ENCODE measurements around the gene PPARA. TPM values are rescaled to one million over a fixed set of nuclear protein-coding genes. Genes with fewer than 3 reads are reported as not detected.

Gene PPARA
- total RNA-seq, 3 donors from 2014 or later (not counting 1 experiment from before 2014, with no cell fraction given) = 20.1 to 27.8 (median 27.0) TPM

- Mint-ChIP-seq H3K4me1 (no peaks in the 10 kb centered on the region), H3K27me3 (ENCODE audit: low read depth in 2 of 2) (no peaks in the 10 kb centered on the region), H3K36me3 (no peaks in the 10 kb centered on the region), H3K27ac (no peak overlapping the region), H3K4me3 (no peak overlapping the region), H3K9me3 (no peaks in the 10 kb centered on the region)
- intact Hi-C loops (cut with micrococcal nuclease) = loop anchor here (5.0 kb wide), 2 partner anchors 173 to 418 kb away; partner anchors contain the start of gene GTSE1
- H3K9me3 ChIP-seq (ENCODE audit: control insufficient read depth, insufficient read depth, low read length) = no peaks in the 10 kb centered on the region
- 90% methylated on average over 12 of the region's 12 CpGs for WGBS (ENCODE audit: insufficient coverage)
- TF ChIP-seq CTCF (IDR thresholded peaks at IDR 0.05) = no peak
- ATAC-seq (no peak), DNase-seq (no peak)
- no peak overlapping the region for H3K27ac ChIP-seq (ENCODE audit: low read length)
- H3K27me3 ChIP-seq (ENCODE audit: control insufficient read depth, insufficient read depth, low read length) = no peaks in the 10 kb centered on the region
- H3K4me1 ChIP-seq (ENCODE audit: control insufficient read depth, insufficient read depth, low read length) = peaks cover 22% of the 10 kb centered on the region
- no peak overlapping the region for H3K4me3 ChIP-seq (ENCODE audit: low read length)
- no peaks in the 10 kb centered on the region for H3K36me3 ChIP-seq (ENCODE audit: control insufficient read depth, insufficient read depth, low read length)
These were observed 25.8 kb upstream of the PPARA start for GRCh38 chr22:46124383-46125144.

DNA sequence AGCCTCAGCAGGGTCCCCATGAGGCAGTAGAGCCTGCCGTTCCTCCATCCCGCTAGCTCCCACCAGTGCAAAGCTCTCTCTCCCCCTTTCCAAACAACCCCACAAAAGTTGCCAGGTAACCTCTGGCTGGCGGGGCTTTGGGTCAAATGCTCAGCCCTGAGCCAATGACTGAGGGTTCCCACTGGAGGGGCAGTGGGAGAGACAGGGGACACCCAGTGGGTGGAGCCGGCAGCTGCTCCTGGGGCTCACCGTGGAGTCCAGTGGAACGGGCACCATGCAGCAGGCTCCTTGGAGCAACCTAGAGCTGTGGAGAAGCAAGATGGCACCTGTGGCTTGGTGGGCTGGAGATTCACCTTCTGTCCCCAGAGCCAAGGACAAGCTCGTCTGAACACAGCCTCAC is 25.0 kb upstream of the PPARA start:
- Histone ChIP-seq H3K36me3 (ENCODE audit: control insufficient read depth, insufficient read depth, low read length) (no peaks in the 10 kb centered on the region), H3K9me3 (ENCODE audit: control insufficient read depth, insufficient read depth, low read length) (no peaks in the 10 kb centered on the region), H3K27me3 (ENCODE audit: control insufficient read depth, insufficient read depth, low read length) (no peaks in the 10 kb centered on the region), H3K4me3 (ENCODE audit: low read length) (no peak overlapping the region), H3K4me1 (ENCODE audit: control insufficient read depth, insufficient read depth, low read length) (peaks cover 29% of the 10 kb centered on the region), H3K27ac (ENCODE audit: low read length) (no peak overlapping the region)
- no peaks in the 10 kb centered on the region for H3K9me3 Mint-ChIP-seq
- DNase-seq = no peak
- peaks cover 0 to 4% of the 10 kb centered on the region in 2 donors for H3K4me1 Mint-ChIP-seq
- H3K27me3 Mint-ChIP-seq (ENCODE audit: low read depth in 2 of 2) = no peaks in the 10 kb centered on the region
- TF ChIP-seq CTCF (IDR thresholded peaks at IDR 0.05) = no peak
- no peak for ATAC-seq
- H3K27ac Mint-ChIP-seq = no peak overlapping the region
- intact Hi-C loops (cut with micrococcal nuclease) = no loop called here
- no peak overlapping the region for H3K4me3 Mint-ChIP-seq
- WGBS (ENCODE audit: insufficient coverage) = 91% methylated on average over 7 of the region's 7 CpGs
- no peaks in the 10 kb centered on the region for H3K36me3 Mint-ChIP-seq

- H3K4me3 Mint-ChIP-seq = no peak overlapping the region
These were observed 24.2 kb upstream of the PPARA start for GRCh38 chr22:46125816-46126765.

More at GRCh38 chr22:46125816-46126765, 24.2 kb upstream of the PPARA start:
- H3K27ac ChIP-seq (ENCODE audit: low read length) = no peak overlapping the region
- Mint-ChIP-seq H3K9me3 (no peaks in the 10 kb centered on the region), H3K27me3 (ENCODE audit: low read depth in 2 of 2) (no peaks in the 10 kb centered on the region), H3K4me1 (peaks cover 0 to 5% of the 10 kb centered on the region in 2 donors), H3K36me3 (no peaks in the 10 kb centered on the region), H3K27ac (no peak overlapping the region)
- H3K4me3 ChIP-seq (ENCODE audit: low read length) = no peak overlapping the region
- H3K4me1 ChIP-seq (ENCODE audit: control insufficient read depth, insufficient read depth, low read length) = peaks cover 29% of the 10 kb centered on the region
- no peaks in the 10 kb centered on the region for H3K36me3 ChIP-seq (ENCODE audit: control insufficient read depth, insufficient read depth, low read length)
- no peaks in the 10 kb centered on the region for H3K9me3 ChIP-seq (ENCODE audit: control insufficient read depth, insufficient read depth, low read length)
- no peak for TF ChIP-seq CTCF (IDR thresholded peaks at IDR 0.05)
- 92% methylated on average over 32 of the region's 33 CpGs for WGBS (ENCODE audit: insufficient coverage)
- DNase-seq = no peak
- no peak for ATAC-seq
- H3K27me3 ChIP-seq (ENCODE audit: control insufficient read depth, insufficient read depth, low read length) = no peaks in the 10 kb centered on the region
- intact Hi-C loops (cut with micrococcal nuclease) = no loop called here

Measured in natural killer cell (primary cell).